Measurements from ENCODE around the gene STK38.

The STK38 gene

DNA sequence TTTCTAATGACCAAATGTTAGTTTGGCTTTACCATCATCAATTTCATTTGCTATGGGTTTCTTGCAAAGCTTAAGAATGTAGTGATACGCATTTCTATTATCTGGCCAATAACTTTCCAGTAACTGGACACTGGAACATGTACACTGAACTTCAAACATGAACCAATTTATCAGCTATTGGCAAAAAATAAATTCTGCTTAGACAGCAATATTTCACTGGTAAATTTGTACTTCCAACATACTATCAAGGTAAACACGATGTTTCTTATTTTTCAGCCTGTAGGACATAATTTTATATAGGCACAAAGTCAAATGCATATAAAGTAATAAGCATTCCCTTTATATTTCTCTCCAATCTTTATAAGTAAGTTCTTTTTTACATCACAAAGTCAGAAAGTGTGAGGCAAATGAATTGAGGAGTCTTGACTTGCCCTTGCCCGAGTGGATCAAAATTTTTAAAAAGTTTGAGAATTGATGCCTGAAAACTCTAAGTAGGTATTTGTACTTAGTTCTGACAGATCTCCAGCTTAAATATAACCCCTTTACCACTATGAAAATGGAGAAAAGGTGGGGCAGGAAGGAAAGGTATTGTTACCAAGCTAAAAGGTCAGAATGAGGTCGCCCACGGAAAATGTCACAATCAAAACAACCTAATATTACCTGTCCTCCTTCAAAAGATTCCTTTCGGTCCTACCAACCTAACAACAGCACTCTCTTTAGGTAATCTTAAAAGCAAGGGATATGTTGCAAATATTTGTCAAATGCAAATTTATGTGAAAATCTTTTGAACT is 41.3 kb downstream of the STK38 start:
- no peaks in the 10 kb centered on the region for H3K79me2 ChIP-seq (ENCODE audit: control insufficient read depth, insufficient read depth, low read length, unreplicated experiment)
- no peak overlapping the region for H2AFZ ChIP-seq (ENCODE audit: low read length, unreplicated experiment)
- no peak overlapping the region for H3K4me3 ChIP-seq (ENCODE audit: low read depth, low read length)
- H3K36me3 ChIP-seq (ENCODE audit: insufficient read depth, low read length) = peaks cover 18% of the 10 kb centered on the region; the same call in 1 of the 2 replicates
- H3K27me3 ChIP-seq (ENCODE audit: insufficient read depth, low read length) = no peaks in the 10 kb centered on the region
- no peaks in the 10 kb centered on the region for H3K4me1 ChIP-seq (ENCODE audit: control insufficient read depth, insufficient read depth, low read length, unreplicated experiment)
- H3K27ac ChIP-seq (ENCODE audit: low read depth, low read length) = no peak overlapping the region

DNA sequence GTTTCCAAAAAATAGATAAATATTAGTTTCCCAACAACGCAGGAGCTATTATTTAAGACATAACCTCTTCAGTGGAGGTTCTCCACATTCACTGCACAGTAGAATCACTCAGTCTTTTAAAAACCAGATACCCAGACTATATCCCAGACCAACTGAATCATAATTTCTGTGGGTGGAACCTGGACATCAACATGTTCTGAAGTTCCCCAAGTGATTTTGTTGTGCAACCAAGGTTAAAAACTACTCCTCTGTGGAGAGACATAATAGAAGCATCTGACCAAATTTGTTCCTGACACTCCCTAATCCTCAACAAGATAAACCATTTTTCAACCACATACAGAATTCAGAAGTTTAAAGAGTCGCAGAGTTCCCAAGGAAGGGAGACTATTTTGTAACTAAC is 42.3 kb downstream of the STK38 start:
- H3K27me3 ChIP-seq (ENCODE audit: insufficient read depth, low read length) = no peaks in the 10 kb centered on the region
- no peak overlapping the region for H2AFZ ChIP-seq (ENCODE audit: low read length, unreplicated experiment)
- H3K4me3 ChIP-seq (ENCODE audit: low read depth, low read length) = no peak overlapping the region
- no peaks in the 10 kb centered on the region for H3K4me1 ChIP-seq (ENCODE audit: control insufficient read depth, insufficient read depth, low read length, unreplicated experiment)
- no peak overlapping the region for H3K27ac ChIP-seq (ENCODE audit: low read depth, low read length)
- peaks cover 13% of the 10 kb centered on the region; the same call in 1 of the 2 replicates for H3K36me3 ChIP-seq (ENCODE audit: insufficient read depth, low read length)
- H3K79me2 ChIP-seq (ENCODE audit: control insufficient read depth, insufficient read depth, low read length, unreplicated experiment) = no peaks in the 10 kb centered on the region

- Histone ChIP-seq H3K36me3 (ENCODE audit: insufficient read depth, low read length) (peaks cover 11% of the 10 kb centered on the region; the same call in 1 of the 2 replicates), H3K27ac (ENCODE audit: low read depth, low read length) (no peak overlapping the region), H3K27me3 (ENCODE audit: insufficient read depth, low read length) (no peaks in the 10 kb centered on the region), H2AFZ (ENCODE audit: low read length, unreplicated experiment) (no peak overlapping the region), H3K79me2 (ENCODE audit: control insufficient read depth, insufficient read depth, low read length, unreplicated experiment) (no peaks in the 10 kb centered on the region), H3K4me3 (ENCODE audit: low read depth, low read length) (no peak overlapping the region), H3K4me1 (ENCODE audit: control insufficient read depth, insufficient read depth, low read length, unreplicated experiment) (no peaks in the 10 kb centered on the region)
Observed at GRCh38 chr6:36504181-36504580, 43.1 kb downstream of the STK38 start.

GRCh38 chr6:36501686-36502085 is 45.6 kb downstream of the STK38 start:
- no peaks in the 10 kb centered on the region for H3K79me2 ChIP-seq (ENCODE audit: control insufficient read depth, insufficient read depth, low read length, unreplicated experiment)
- H3K36me3 ChIP-seq (ENCODE audit: insufficient read depth, low read length) = peaks cover 23% of the 10 kb centered on the region
- no peak overlapping the region for H3K4me3 ChIP-seq (ENCODE audit: low read depth, low read length)
- H3K27me3 ChIP-seq (ENCODE audit: insufficient read depth, low read length) = no peaks in the 10 kb centered on the region
- H3K4me1 ChIP-seq (ENCODE audit: control insufficient read depth, insufficient read depth, low read length, unreplicated experiment) = no peaks in the 10 kb centered on the region
- no peak overlapping the region for H3K27ac ChIP-seq (ENCODE audit: low read depth, low read length)
- no peak overlapping the region for H2AFZ ChIP-seq (ENCODE audit: low read length, unreplicated experiment)

DNA sequence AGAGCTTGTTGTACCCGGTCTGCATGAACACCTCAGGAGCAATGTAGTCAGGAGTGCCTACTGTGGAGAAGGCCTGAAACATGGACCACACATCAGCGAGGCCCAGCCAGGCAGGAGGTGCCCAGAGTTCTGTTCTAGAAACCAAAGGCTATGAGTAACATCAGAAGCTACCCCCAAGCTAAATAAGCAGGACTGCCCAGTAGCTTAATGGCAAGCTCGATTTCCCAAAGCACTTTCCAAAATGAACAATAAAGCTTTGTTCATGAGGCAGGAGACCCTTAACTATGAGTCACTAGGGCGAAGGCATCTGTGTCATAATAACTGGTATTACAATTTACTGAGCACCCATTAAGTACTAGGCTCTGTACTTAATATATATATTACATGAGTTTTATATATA is 47.4 kb downstream of the STK38 start:
- Histone ChIP-seq H3K79me2 (ENCODE audit: control insufficient read depth, insufficient read depth, low read length, unreplicated experiment) (no peaks in the 10 kb centered on the region), H2AFZ (ENCODE audit: low read length, unreplicated experiment) (no peak overlapping the region), H3K4me3 (ENCODE audit: low read depth, low read length) (no peak overlapping the region), H3K36me3 (ENCODE audit: insufficient read depth, low read length) (peaks cover 30% of the 10 kb centered on the region), H3K4me1 (ENCODE audit: control insufficient read depth, insufficient read depth, low read length, unreplicated experiment) (no peaks in the 10 kb centered on the region), H3K27ac (ENCODE audit: low read depth, low read length) (no peak overlapping the region), H3K27me3 (ENCODE audit: insufficient read depth, low read length) (no peaks in the 10 kb centered on the region)

GRCh38 chr6:36495086-36495485 is 52.2 kb downstream of the STK38 start:
- Histone ChIP-seq H3K27me3 (ENCODE audit: insufficient read depth, low read length) (no peaks in the 10 kb centered on the region), H3K4me3 (ENCODE audit: low read depth, low read length) (no peak overlapping the region), H3K4me1 (ENCODE audit: control insufficient read depth, insufficient read depth, low read length, unreplicated experiment) (no peaks in the 10 kb centered on the region), H3K36me3 (ENCODE audit: insufficient read depth, low read length) (peaks cover 41% of the 10 kb centered on the region), H2AFZ (ENCODE audit: low read length, unreplicated experiment) (no peak overlapping the region), H3K27ac (ENCODE audit: low read depth, low read length) (no peak overlapping the region), H3K79me2 (ENCODE audit: control insufficient read depth, insufficient read depth, low read length, unreplicated experiment) (no peaks in the 10 kb centered on the region)

GRCh38 chr6:36493859-36494258 is 53.4 kb downstream of the STK38 start:
- no peak overlapping the region for H2AFZ ChIP-seq (ENCODE audit: low read length, unreplicated experiment)
- no peaks in the 10 kb centered on the region for H3K27me3 ChIP-seq (ENCODE audit: insufficient read depth, low read length)
- no peak overlapping the region for H3K27ac ChIP-seq (ENCODE audit: low read depth, low read length)
- no peaks in the 10 kb centered on the region for H3K4me1 ChIP-seq (ENCODE audit: control insufficient read depth, insufficient read depth, low read length, unreplicated experiment)
- peaks cover 35% of the 10 kb centered on the region for H3K36me3 ChIP-seq (ENCODE audit: insufficient read depth, low read length)
- no peaks in the 10 kb centered on the region for H3K79me2 ChIP-seq (ENCODE audit: control insufficient read depth, insufficient read depth, low read length, unreplicated experiment)
- no peak overlapping the region for H3K4me3 ChIP-seq (ENCODE audit: low read depth, low read length)

DNA sequence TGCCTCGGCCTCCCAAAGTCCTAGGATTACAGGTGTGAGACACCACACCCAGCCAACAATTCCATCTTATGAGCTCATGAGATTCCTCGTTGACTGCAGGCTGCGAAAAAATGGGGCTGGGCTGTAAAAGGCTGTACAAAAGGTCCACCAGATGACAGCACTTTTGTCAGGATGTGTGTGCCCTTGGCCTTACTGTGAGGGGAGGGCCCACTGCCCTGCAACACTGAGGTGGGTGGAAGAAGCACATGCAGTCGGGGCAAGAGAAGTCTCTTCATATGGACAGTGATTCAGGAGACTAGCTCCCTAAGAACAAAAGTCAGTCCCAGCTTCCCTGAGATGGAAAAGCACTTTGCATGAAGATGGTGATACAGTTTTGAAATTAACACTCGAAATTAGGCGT is 54.0 kb downstream of the STK38 start:
- no peaks in the 10 kb centered on the region for H3K27me3 ChIP-seq (ENCODE audit: insufficient read depth, low read length)
- no peaks in the 10 kb centered on the region for H3K79me2 ChIP-seq (ENCODE audit: control insufficient read depth, insufficient read depth, low read length, unreplicated experiment)
- H3K27ac ChIP-seq (ENCODE audit: low read depth, low read length) = no peak overlapping the region
- H3K4me3 ChIP-seq (ENCODE audit: low read depth, low read length) = no peak overlapping the region
- no peak overlapping the region for H2AFZ ChIP-seq (ENCODE audit: low read length, unreplicated experiment)
- peaks cover 32% of the 10 kb centered on the region for H3K36me3 ChIP-seq (ENCODE audit: insufficient read depth, low read length)
- no peaks in the 10 kb centered on the region for H3K4me1 ChIP-seq (ENCODE audit: control insufficient read depth, insufficient read depth, low read length, unreplicated experiment)

DNA sequence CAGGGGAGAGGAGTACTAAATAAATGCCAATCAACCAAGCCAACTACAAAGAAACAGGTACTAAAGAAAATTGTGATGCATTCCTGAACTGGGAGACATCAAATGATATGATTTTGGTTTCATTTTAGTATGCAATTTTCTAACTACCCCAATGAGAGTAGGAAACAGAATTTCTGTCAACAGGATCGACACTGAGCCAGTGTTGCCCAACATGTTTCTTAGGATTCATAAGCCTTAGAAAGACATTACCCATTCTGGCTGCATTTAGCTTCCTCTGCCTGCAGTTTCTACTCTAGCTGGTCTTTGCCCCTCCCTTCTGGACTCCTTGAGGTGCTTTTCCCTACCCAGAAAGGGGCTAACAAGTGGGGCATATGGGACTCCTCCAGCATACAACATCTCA is 54.7 kb downstream of the STK38 start:
- Histone ChIP-seq H3K4me3 (ENCODE audit: low read depth, low read length) (no peak overlapping the region), H3K27ac (ENCODE audit: low read depth, low read length) (no peak overlapping the region), H3K4me1 (ENCODE audit: control insufficient read depth, insufficient read depth, low read length, unreplicated experiment) (no peaks in the 10 kb centered on the region), H3K36me3 (ENCODE audit: insufficient read depth, low read length) (peaks cover 35% of the 10 kb centered on the region), H3K79me2 (ENCODE audit: control insufficient read depth, insufficient read depth, low read length, unreplicated experiment) (no peaks in the 10 kb centered on the region), H2AFZ (ENCODE audit: low read length, unreplicated experiment) (no peak overlapping the region), H3K27me3 (ENCODE audit: insufficient read depth, low read length) (no peaks in the 10 kb centered on the region)

GRCh38 chr6:36492092-36492491 is 55.2 kb downstream of the STK38 start:
- H3K4me1 ChIP-seq (ENCODE audit: control insufficient read depth, insufficient read depth, low read length, unreplicated experiment) = no peaks in the 10 kb centered on the region
- no peaks in the 10 kb centered on the region for H3K79me2 ChIP-seq (ENCODE audit: control insufficient read depth, insufficient read depth, low read length, unreplicated experiment)
- no peak overlapping the region for H3K4me3 ChIP-seq (ENCODE audit: low read depth, low read length)
- H2AFZ ChIP-seq (ENCODE audit: low read length, unreplicated experiment) = no peak overlapping the region
- peaks cover 30% of the 10 kb centered on the region for H3K36me3 ChIP-seq (ENCODE audit: insufficient read depth, low read length)
- H3K27me3 ChIP-seq (ENCODE audit: insufficient read depth, low read length) = no peaks in the 10 kb centered on the region
- no peak overlapping the region for H3K27ac ChIP-seq (ENCODE audit: low read depth, low read length)

DNA sequence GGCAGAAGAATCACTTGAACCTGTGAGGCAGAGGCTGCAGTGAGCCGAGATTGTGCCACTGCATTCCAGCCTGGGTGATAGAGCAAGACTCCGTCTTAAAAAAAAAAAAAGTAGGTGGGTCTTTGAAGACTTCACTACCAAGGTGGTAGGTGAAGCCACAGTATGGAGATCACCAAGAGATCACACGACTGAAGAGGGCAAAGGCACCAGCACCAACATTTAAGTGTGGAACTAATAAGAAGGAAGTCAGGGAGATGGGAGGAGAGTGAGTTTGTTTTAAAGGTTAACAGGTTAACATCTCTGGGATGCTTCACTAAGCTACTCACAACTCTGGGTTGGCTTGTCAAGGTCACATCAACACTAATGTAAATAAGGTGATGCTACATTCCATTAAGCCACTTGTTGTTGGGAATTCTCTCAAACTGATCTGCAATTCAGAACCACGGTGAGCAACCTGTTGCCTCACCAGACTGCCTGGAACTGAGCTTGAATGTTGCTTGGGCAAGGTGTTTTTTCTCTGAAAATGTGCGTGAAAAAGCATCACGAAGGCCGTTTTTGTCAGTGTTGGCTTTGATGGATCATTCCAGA is 55.8 kb downstream of the STK38 start:
- Histone ChIP-seq H3K79me2 (ENCODE audit: control insufficient read depth, insufficient read depth, low read length, unreplicated experiment) (no peaks in the 10 kb centered on the region), H3K4me1 (ENCODE audit: control insufficient read depth, insufficient read depth, low read length, unreplicated experiment) (no peaks in the 10 kb centered on the region), H3K27ac (ENCODE audit: low read depth, low read length) (no peak overlapping the region), H3K4me3 (ENCODE audit: low read depth, low read length) (no peak overlapping the region), H3K27me3 (ENCODE audit: insufficient read depth, low read length) (no peaks in the 10 kb centered on the region), H2AFZ (ENCODE audit: low read length, unreplicated experiment) (no peak overlapping the region), H3K36me3 (ENCODE audit: insufficient read depth, low read length) (peaks cover 27% of the 10 kb centered on the region)
